Type B pancreatic cell (in vitro differentiated cells): ENCODE measurements around the gene CRELD2. TPM values are rescaled to one million over a fixed set of nuclear protein-coding genes. Genes with fewer than 3 reads are reported as not detected.

ENCODE experiments used
- DNase-seq: peaks from one replicate; pipeline ENCODE4 v3.0.0; 2021; ENCODE audit warnings: mixed read lengths; ENCODE audit not compliant: unreplicated experiment; ENCODE audit errors: extremely low spot score
- H3K27ac Mint-ChIP-seq: 2 replicates; pipeline ENCODE4 v1.8.0; 2021; ENCODE audit warnings: mild to moderate bottlenecking, mixed read lengths
- H3K27me3 Mint-ChIP-seq: 2 replicates; pipeline ENCODE4 v1.8.0; 2021; ENCODE audit warnings: mixed read lengths
- H3K36me3 Mint-ChIP-seq: 2 replicates; pipeline ENCODE4 v1.8.0; 2021; ENCODE audit warnings: mixed read lengths
- H3K4me1 Mint-ChIP-seq: one replicate; pipeline ENCODE4 v1.8.0; 2021; ENCODE audit warnings: mixed read lengths; ENCODE audit not compliant: unreplicated experiment
- H3K4me3 Mint-ChIP-seq: 2 replicates; pipeline ENCODE4 v1.8.0; 2021; ENCODE audit warnings: mild to moderate bottlenecking, mixed read lengths
- H3K9me3 Mint-ChIP-seq: 2 replicates; pipeline ENCODE4 v1.8.0; 2021; ENCODE audit warnings: mixed read lengths
- CTCF ChIP-seq: fragments of 200-600 bp; sonication (generic); conservative IDR thresholded peaks from 2 replicates; pipeline ENCODE4 v1.5.0; 2021; ENCODE audit warnings: antibody characterized with exemption, mild to moderate bottlenecking
- total RNA-seq: library from RNA; stranded (reverse); gene quantifications from 2 replicates; pipeline ENCODE4 v1.2.1, GENCODE V29; 2021; ENCODE audit warnings: low replicate concordance

Gene CRELD2
- total RNA-seq, 1 donor from 2014 or later: 55.8 TPM

- H3K27me3 Mint-ChIP-seq: no peaks in the 10 kb centered on the region
- no peaks in the 10 kb centered on the region for H3K36me3 Mint-ChIP-seq
- H3K4me1 Mint-ChIP-seq: peaks cover 19% of the 10 kb centered on the region
- H3K27ac Mint-ChIP-seq: peak overlapping the region; percentile 79
- no peak for TF ChIP-seq CTCF
- no peaks in the 10 kb centered on the region for H3K9me3 Mint-ChIP-seq
- no peak overlapping the region for H3K4me3 Mint-ChIP-seq
- no peak for DNase-seq
Measured at GRCh38 chr22:49948116-49948957, 29.9 kb downstream of the CRELD2 start.

DNA sequence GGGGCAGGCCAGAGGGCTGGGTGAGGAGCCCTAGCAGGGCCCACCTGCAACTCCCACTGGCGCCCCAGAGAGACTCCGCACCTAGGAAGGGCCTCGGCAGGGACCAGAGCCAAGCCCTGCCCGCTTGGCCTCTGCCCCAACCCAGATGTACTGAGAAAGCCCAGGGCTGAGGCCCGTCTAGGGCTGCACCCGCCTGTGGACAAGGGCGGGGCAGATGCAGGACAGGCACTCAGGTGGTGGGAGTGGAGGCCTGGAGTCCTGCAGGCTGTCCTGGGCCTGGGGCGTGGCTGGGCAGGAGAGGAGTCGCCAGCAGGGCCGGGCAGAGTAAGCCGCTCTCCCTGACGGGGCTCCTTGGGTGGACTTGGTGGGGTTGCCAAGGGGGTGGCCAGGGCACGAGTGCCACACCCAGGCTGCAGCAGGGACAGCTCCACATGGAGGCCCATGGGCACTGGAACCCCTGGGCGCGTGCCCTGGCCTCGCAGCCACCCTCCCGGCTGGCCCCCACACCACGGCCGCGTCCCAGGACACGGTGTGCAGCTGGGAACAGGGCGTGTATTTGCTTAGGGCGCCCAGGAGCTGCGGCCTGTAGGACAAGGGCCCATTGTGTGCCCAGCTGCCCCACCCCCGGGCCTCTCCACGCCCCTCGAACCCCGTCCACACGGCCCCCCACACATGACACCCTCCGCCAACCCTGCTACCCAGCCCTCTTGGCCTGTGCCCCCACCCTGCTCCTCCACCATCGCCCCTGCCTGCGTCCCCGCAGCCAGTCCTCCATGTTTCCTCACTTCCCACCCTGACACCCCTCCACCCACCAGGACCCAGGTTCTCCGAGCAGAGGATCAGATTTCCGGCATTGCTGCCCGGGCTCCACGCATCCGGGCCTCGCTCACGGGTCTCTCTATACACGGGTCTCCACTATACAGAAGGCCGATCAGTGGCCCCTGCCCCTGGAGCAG is 30.8 kb downstream of the CRELD2 start:
- TF ChIP-seq CTCF: no peak
- Mint-ChIP-seq H3K4me3 (no peak overlapping the region), H3K9me3 (no peaks in the 10 kb centered on the region), H3K4me1 (peaks cover 19% of the 10 kb centered on the region), H3K27me3 (no peaks in the 10 kb centered on the region), H3K36me3 (no peaks in the 10 kb centered on the region), H3K27ac (peak overlapping the region; percentile 85)
- DNase-seq: no peak

GRCh38 chr22:49949914-49950292 is 31.5 kb downstream of the CRELD2 start:
- DNase-seq: no peak
- no peak overlapping the region for H3K4me3 Mint-ChIP-seq
- H3K27ac Mint-ChIP-seq: peak overlapping the region; percentile 85
- no peaks in the 10 kb centered on the region for H3K9me3 Mint-ChIP-seq
- no peaks in the 10 kb centered on the region for H3K27me3 Mint-ChIP-seq
- H3K4me1 Mint-ChIP-seq: peaks cover 19% of the 10 kb centered on the region
- no peaks in the 10 kb centered on the region for H3K36me3 Mint-ChIP-seq
- TF ChIP-seq CTCF: no peak

DNA sequence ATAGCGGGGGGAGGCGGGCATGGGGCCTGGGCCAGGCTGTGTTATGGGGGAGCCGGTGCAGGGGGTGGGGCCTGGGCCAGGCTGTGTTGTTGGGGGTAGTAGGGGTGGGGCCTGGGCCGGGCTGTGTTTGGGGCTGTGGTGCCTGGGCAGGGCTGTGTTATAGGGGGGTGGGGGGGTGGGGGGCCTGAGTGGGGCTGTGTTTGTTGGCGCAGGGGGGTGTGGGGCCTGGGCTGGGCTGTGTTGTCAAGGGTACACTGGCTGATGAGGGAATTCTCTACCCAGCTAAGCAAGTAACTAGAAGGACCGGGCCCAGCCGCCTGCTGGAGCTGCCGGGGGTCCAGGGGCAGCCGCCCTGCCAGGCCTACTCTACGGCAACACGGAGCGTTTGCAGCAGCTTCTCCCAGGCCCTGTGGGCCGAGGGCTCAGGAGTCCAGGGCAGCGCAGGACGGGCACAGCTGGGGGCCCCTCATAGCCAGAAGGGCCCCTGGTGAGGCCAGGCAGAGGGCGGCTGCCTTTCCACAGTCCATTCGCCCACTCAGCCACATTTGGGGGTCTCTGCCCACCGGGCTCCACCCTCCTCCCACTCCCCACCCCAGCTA is 32.1 kb downstream of the CRELD2 start:
- no peaks in the 10 kb centered on the region for H3K36me3 Mint-ChIP-seq
- no peaks in the 10 kb centered on the region for H3K9me3 Mint-ChIP-seq
- H3K27ac Mint-ChIP-seq: peak overlapping the region; percentile 87
- no peaks in the 10 kb centered on the region for H3K27me3 Mint-ChIP-seq
- H3K4me1 Mint-ChIP-seq: peaks cover 18% of the 10 kb centered on the region
- TF ChIP-seq CTCF: no peak
- H3K4me3 Mint-ChIP-seq: no peak overlapping the region
- DNase-seq: no peak

DNA sequence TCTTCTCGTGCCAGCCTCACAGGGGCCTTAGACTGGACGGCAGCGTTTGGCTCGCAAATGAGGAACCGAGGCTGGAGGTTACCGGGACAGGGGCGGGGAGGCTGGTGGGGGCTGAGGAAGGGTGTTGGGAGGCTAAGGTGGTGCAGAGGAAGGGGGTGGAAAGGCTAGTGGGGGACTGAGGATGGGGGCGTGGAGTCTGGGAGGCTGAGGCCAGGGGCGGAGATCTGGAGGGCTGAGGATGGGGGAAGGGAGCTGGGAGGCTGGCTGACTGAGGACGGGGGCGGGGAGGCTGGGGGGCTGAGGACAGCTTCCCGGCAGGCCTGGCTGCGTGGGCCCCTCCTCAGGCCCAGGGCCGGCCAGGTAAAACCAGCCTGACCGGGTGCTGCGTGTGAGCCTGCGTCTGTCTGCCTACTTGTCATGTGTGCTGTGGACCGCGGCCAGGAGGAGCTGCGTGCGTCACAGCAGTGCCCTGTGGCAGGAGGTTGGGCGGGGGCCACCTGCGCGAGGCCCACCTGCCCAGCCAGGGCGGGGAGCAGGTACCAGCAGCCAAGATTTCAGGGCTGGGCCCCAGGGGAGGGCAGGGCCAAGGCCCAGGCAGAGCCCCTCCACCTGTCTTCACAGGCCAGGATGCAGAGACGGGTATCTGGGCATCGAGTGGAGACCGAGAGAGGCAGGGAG is 32.7 kb downstream of the CRELD2 start:
- H3K4me3 Mint-ChIP-seq: peak overlapping the region; percentile 41
- no peaks in the 10 kb centered on the region for H3K36me3 Mint-ChIP-seq
- DNase-seq: no peak
- peak overlapping the region; percentile 87 for H3K27ac Mint-ChIP-seq
- no peaks in the 10 kb centered on the region for H3K27me3 Mint-ChIP-seq
- no peak for TF ChIP-seq CTCF
- no peaks in the 10 kb centered on the region for H3K9me3 Mint-ChIP-seq
- peaks cover 14% of the 10 kb centered on the region for H3K4me1 Mint-ChIP-seq
